ENCODE results near the gene WWOX.

- TF ChIP-seq CBX2 (IDR thresholded peaks at IDR 0.05; ENCODE audit: borderline replicate concordance, low read depth) (no peak), POLR2A (IDR thresholded peaks at IDR 0.05; ENCODE audit: low read length) (no peak), MAZ (IDR thresholded peaks at IDR 0.05; ENCODE audit: borderline replicate concordance, low read depth, low read length) (no peak), CTCF (IDR thresholded peaks at IDR 0.05) (no peak), MYC (IDR thresholded peaks at IDR 0.05; ENCODE audit: borderline replicate concordance, low read length) (no peak), ZFP36 (IDR thresholded peaks at IDR 0.05; ENCODE audit: borderline replicate concordance, partially characterized antibody) (no peak), ZSCAN20 (CRISPR knock-in tag; IDR thresholded peaks at IDR 0.05) (no peak)
Observed at GRCh38 chr16:79137426-79137939, 1038.0 kb downstream of the WWOX start.
